GM18502 (cell line): ENCODE results near the gene NOSTRIN.
"Not testable (repeated sequence)": the region's sequence is repeated elsewhere in the genome, so short reads cannot be mapped to it uniquely, and the experiment has no call there.

Source experiments
- ATAC-seq: cut with Tn5 transposase; IDR thresholded peaks from one replicate; pipeline ENCODE4 v1.9.1; 2021; ENCODE audit warnings: mild to moderate bottlenecking; ENCODE audit not compliant: unreplicated experiment, poor library complexity

Gene NOSTRIN

DNA sequence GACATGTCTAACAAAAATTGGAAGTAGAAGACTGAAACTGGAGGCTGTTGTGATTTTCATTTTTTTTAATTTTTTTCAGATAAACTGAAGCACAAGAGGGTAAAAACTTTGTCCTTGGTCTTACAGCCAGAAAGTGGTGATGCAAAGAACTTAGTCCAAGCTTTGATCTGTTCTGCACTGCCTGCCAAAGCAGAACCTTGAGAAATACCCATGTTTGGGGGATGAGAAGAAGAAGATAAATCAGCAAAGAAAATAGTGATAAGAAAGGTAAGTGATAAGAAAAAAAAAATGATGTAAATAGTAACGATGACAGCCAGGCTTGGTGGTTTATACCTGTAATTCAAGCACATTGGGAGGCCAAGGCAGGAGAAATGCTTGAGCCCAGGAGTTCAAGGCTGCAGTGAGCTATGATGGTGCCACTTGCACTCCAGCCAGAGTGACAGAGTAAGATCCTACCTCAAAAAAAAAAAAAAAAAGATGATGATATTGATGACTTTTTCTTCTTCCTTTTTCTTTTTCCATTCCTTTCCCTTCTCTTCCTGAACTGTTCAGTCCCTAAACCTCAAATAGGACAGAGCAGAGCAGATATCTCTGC lies 14.6 kb upstream of the NOSTRIN start:
- no peak for ATAC-seq

DNA sequence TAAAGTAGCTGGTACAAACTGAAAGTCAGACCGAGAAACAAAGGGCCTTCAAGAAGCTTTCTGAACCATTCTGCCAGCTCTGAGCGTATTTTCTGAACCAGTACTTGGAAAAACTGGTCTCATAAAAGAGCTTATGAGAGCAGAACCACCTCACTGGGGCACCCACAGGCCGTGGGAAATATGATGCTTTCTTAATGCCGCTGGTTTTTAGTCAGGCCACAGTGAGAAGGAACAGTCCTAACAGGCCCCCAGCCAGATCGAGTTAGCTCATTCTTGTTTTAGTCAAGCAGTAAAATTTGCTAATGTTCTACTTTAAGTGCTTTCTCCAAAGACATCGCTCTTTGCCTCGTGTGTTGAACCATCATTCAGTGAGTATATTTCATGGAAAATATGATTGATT lies 12.7 kb upstream of the NOSTRIN start:
- ATAC-seq = no peak

- ATAC-seq = no peak
These were observed 12.1 kb upstream of the NOSTRIN start for GRCh38 chr2:168790226-168790902.

- ATAC-seq = not testable (repeated sequence)
These were observed 11.3 kb upstream of the NOSTRIN start for GRCh38 chr2:168791140-168791539.

- no peak for ATAC-seq
These were observed 8.8 kb upstream of the NOSTRIN start for GRCh38 chr2:168793596-168793995.

- no peak for ATAC-seq
These were observed 7.5 kb upstream of the NOSTRIN start for GRCh38 chr2:168794968-168795367.

- ATAC-seq = no peak
These were observed 6.3 kb upstream of the NOSTRIN start for GRCh38 chr2:168796090-168796577.

DNA sequence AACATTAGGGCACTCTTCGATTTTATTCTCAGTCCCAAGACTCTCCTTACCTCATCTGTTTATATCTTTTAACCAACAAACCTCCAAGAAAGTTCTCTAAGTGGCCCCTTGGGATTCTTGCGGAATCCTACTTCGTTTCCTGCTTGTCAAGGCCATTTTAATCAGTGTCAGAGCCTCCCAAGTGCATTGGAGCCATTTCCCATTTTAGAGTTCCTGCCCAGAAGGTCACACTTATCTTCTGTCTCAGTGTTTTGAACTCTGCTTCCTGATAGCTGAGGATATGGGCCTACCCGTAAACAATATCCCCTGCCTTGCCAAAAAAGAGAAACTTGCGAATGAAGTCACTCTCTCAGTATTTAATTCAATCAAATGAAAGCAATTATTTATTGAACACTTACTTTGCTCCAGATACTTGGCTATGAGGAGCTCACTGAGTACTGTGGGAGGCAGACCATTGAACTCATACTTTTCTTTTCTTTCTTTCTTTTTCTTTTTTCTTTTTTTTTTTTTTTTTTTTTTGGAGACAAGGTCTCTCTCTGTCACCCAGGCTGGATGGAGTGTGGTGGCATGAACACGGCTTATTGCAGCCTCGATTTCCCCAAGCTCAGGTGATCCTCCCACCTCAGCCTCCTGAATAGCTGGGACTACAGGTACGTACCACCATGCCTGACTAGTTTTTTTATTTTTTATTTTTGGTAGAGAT lies 5.7 kb upstream of the NOSTRIN start:
- ATAC-seq = no peak

GRCh38 chr2:168797286-168797655 lies 5.2 kb upstream of the NOSTRIN start:
- ATAC-seq = no peak

DNA sequence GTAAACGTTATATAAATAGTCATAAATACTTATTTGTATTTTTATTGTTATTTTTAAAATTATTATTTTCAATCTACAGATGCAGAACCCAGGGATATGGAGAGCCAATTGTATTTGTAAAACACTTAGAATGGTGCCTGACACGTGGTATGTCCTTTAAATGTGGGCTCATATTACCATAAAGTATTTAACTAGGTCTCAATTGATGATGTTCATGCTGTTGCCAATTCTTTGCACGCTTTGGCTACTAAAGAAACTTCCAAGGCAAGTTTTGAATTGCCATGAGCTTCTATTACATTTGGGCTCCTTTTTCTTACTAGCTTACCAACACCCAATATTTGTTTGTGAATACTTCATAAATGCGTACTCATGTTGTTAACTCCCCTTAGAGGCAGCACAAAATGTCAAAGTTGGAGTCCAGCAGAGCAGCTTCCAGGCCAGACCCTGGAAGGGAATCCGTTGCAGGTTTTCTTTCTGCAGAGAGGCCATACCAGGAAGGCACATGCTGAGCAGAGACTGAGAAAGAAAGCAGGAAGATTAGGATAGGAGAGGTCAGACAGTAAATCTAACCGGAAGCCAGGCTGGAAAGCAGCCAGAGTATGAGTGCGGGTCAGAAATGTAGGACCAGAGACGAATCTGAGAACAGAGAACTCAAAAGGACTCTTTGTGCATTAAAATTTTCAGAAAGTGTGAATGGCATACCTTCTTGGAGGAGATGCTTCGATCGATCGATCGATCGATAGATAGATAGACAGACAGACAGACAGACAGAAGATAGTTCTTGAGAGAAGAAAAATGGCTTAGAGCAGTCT lies 4.2 kb upstream of the NOSTRIN start:
- ATAC-seq = no peak

GRCh38 chr2:168798888-168799410 lies 3.5 kb upstream of the NOSTRIN start:
- ATAC-seq = no peak

- ATAC-seq = no peak
These were observed 966 bp upstream of the NOSTRIN start for GRCh38 chr2:168801471-168801870.

- ATAC-seq = no peak
These were observed 655 bp downstream of the NOSTRIN start for GRCh38 chr2:168802859-168803725.

GRCh38 chr2:168804214-168804613 lies 1.8 kb downstream of the NOSTRIN start:
- no peak for ATAC-seq

DNA sequence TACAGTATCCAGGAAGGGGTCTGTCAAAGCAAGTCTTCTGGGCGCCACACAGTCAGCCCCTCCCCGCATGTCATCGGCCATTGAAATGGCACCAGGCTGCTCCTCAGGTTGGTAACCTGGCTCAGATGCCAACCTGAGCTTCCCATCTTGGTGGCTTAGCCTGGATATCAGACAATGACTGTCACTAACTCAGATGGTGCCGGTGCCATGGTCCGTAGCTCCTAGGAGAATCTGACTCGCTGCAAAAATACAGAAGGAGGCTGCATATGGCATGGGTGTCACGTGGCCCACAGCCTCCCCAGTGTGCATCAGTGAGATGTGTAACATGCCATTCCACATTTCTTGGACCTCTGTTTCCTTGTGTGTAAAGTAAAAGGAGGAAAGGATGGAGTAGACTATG lies 3.2 kb downstream of the NOSTRIN start:
- ATAC-seq = no peak

- no peak for ATAC-seq
These were observed 7.1 kb downstream of the NOSTRIN start for GRCh38 chr2:168809537-168809936.

DNA sequence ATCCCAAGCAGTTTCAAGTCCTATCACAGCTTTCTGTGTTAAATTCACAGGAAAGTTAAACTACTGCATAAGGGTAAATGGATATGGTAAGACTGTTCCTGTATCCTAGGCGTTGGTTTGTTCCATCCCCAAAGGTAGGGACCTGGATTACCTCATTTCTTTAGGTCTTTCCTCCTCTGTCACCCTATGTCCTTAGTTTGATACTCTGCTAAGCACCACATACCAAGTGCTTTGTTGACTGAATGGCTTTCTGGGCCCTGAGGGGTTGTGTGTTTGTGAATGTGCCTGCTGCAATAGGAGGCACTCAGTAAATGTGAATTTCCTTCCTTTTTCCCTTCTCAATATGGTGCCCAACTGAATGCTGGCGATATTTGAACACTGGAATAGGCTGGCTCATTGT lies 7.8 kb downstream of the NOSTRIN start:
- no peak for ATAC-seq

DNA sequence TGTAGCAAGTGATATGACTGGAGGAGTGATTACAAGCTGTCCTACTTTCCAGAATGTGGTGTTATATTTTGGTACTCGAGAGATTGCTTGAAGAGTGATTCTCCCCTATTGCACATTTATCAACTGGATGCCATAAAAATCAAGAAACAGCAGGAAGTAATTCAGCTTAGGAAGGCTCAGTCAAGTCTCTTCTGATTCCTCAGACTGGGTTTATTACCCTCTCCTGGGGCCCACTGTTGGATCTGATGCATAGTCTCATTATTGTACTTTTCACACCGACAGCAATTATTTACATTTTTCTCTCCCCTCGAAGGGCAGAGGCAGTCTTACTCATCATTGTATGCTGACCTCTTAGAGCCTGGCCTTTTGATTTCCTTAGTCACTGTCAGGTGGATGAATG lies 9.3 kb downstream of the NOSTRIN start:
- no peak for ATAC-seq

- no peak for ATAC-seq
These were observed 11.6 kb downstream of the NOSTRIN start for GRCh38 chr2:168814046-168814445.
